Activated CD4-positive, alpha-beta T cell treated with anti-CD3 and anti-CD28 coated beads for 36 hours (primary cell): ENCODE results near the gene PRDM13. TPM values are rescaled to one million over a fixed set of nuclear protein-coding genes. Genes with fewer than 3 reads are reported as not detected.
"Not testable (repeated sequence)": the region's sequence is repeated elsewhere in the genome, so short reads cannot be mapped to it uniquely, and the experiment has no call there.

Experiments used
- ATAC-seq: fragments of 200-7000 bp; cut with Tn5 transposase; one replicate; pipeline ENCODE4 v1.10.0; 2021; ENCODE audit warnings: mild to moderate bottlenecking, moderate library complexity
- CTCF ChIA-PET: fragments of 350-600 bp; sonication (Branson Sonifier 250); formaldehyde crosslinking; loops from one replicate; lab custom pipeline; 2021; ENCODE audit warnings: antibody characterized with exemption; lab: Charles Lee
- POLR2A ChIA-PET: fragments of 350-600 bp; sonication (Branson Sonifier 250); formaldehyde crosslinking; loops from one replicate; lab custom pipeline; 2021; ENCODE audit warnings: antibody characterized with exemption, inconsistent platforms; lab: Charles Lee
- DNase-seq: peaks from one replicate; pipeline ENCODE4 v3.0.0-alpha.2; 2020
- H3K27ac Mint-ChIP-seq: one replicate; pipeline ENCODE4 v1.8.0; 2021; ENCODE audit warnings: mixed read lengths
- H3K27me3 Mint-ChIP-seq: one replicate; pipeline ENCODE4 v1.8.0; 2021; ENCODE audit warnings: mixed read lengths
- H3K36me3 Mint-ChIP-seq: one replicate; pipeline ENCODE4 v1.8.0; 2021; ENCODE audit warnings: low read depth, mixed read lengths
- H3K4me1 Mint-ChIP-seq: one replicate; pipeline ENCODE4 v1.8.0; 2021; ENCODE audit warnings: mixed read lengths
- H3K4me3 Mint-ChIP-seq: one replicate; pipeline ENCODE4 v1.8.0; 2021; ENCODE audit warnings: mild to moderate bottlenecking, moderate library complexity, mixed read lengths
- H3K9me3 Mint-ChIP-seq: one replicate; pipeline ENCODE4 v1.8.0; 2021; ENCODE audit warnings: low read depth, mixed read lengths
- intact Hi-C, 2 experiments: fragments of 100-400 bp; cut with DNase I in 1 of 2; cut with micrococcal nuclease in 1 of 2; formaldehyde crosslinking; loops; one replicate each; pipeline versions ENCODE4 v1.14.2 to v1.15.1; 2022 to 2024; cut with DNase I, micrococcal nuclease
- total RNA-seq, 2 experiments: library from RNA; stranded (reverse); gene quantifications; one replicate each; pipeline ENCODE4 v1.2.3, GENCODE V29; 2021

The PRDM13 gene
- total RNA-seq, 2 experiments from 2014 or later: not detected

- CTCF ChIA-PET, DNase-seq, H3K36me3 Mint-ChIP-seq, H3K27ac Mint-ChIP-seq, intact Hi-C loops, POLR2A ChIA-PET, H3K4me3 Mint-ChIP-seq, ATAC-seq, H3K4me1 Mint-ChIP-seq: not testable (repeated sequence)
- Mint-ChIP-seq H3K27me3 (peaks cover 20% of the 10 kb centered on the region), H3K9me3 (peaks cover 11% of the 10 kb centered on the region)
Measured at GRCh38 chr6:99638358-99638757, 31.7 kb downstream of the PRDM13 start.

GRCh38 chr6:99641270-99641669, 34.6 kb downstream of the PRDM13 start:
- no peak for DNase-seq
- ChIA-PET POLR2A (no interaction called here), CTCF (no interaction called here)

DNA sequence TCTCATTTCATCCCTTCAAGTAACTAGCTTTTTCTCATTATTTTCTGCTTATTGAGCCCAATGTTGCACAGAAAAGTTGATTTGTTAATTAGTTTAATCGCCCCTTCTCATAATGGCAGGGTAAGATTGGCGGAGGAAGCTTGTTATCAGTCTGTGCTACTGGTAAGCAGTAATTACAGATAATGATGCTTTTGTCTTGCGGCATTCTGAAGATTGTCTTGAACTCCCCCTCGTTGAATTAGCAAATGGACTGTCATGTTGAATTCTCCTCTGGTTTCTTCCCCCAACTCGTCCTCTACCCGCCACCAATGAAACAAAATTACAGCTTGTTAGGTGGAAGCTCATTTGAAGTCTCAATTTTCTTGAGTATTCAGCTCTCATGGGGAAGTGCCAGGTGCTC, 39.4 kb downstream of the PRDM13 start:
- Mint-ChIP-seq H3K4me3 (no peak overlapping the region), H3K9me3 (no peaks in the 10 kb centered on the region), H3K27ac (no peak overlapping the region), H3K27me3 (peaks cover 32% of the 10 kb centered on the region), H3K36me3 (no peaks in the 10 kb centered on the region), H3K4me1 (no peaks in the 10 kb centered on the region)
- intact Hi-C loops: no loop called here
- no peak for ATAC-seq
- no peak for DNase-seq
- CTCF ChIA-PET: no interaction called here
- POLR2A ChIA-PET: interaction anchor here (0.6 kb wide), 1 partner anchor 24 kb away, joined by 3 read pairs; no protein-coding TSS in a partner anchor

More at GRCh38 chr6:99641270-99641669, 34.6 kb downstream of the PRDM13 start:
- no peaks in the 10 kb centered on the region for H3K4me1 Mint-ChIP-seq
- H3K9me3 Mint-ChIP-seq: peaks cover 11% of the 10 kb centered on the region
- intact Hi-C loops: no loop called here
- no peak overlapping the region for H3K27ac Mint-ChIP-seq
- peaks cover 34% of the 10 kb centered on the region for H3K27me3 Mint-ChIP-seq
- H3K36me3 Mint-ChIP-seq: no peaks in the 10 kb centered on the region
- ATAC-seq: no peak
- no peak overlapping the region for H3K4me3 Mint-ChIP-seq

DNA sequence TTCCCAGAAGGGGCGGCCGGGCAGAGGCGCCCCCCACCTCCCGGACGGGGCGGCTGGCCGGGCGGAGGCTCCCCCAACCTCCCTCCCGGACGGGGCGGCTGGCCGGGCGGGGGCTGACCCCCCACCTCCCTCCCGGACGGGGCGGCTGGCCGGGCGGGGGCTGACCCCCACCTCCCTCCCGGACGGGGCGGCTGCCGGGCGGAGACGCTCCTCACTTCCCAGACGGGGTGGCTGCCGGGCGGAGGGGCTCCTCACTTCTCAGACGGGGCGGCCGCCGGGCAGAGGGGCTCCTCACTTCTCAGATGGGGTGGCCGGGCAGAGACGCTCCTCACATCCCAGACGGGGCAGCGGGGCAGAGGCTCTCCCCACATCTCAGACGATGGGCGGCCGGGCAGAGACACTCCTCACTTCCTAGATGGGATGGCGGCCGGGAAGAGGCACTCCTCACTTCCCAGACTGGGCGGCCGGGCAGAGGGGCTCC, 43.5 kb downstream of the PRDM13 start:
- H3K9me3 Mint-ChIP-seq, ATAC-seq, H3K36me3 Mint-ChIP-seq, H3K4me3 Mint-ChIP-seq, POLR2A ChIA-PET, H3K4me1 Mint-ChIP-seq, CTCF ChIA-PET, DNase-seq, intact Hi-C loops, H3K27ac Mint-ChIP-seq: not testable (repeated sequence)
- peaks cover 29% of the 10 kb centered on the region for H3K27me3 Mint-ChIP-seq

- no peaks in the 10 kb centered on the region for H3K9me3 Mint-ChIP-seq
Measured at GRCh38 chr6:99660206-99660605, 53.6 kb downstream of the PRDM13 start.

GRCh38 chr6:99661870-99662269, 55.2 kb downstream of the PRDM13 start:
- Mint-ChIP-seq H3K27me3 (peaks cover 4% of the 10 kb centered on the region), H3K4me3 (no peak overlapping the region), H3K36me3 (no peaks in the 10 kb centered on the region), H3K27ac (no peak overlapping the region), H3K4me1 (no peaks in the 10 kb centered on the region), H3K9me3 (no peaks in the 10 kb centered on the region)
- ChIA-PET CTCF (no interaction called here), POLR2A (no interaction called here)
- DNase-seq (no peak), ATAC-seq (no peak)
- intact Hi-C loops: no loop called here

More at GRCh38 chr6:99660206-99660605, 53.6 kb downstream of the PRDM13 start:
- DNase-seq (no peak), ATAC-seq (no peak)
- no peaks in the 10 kb centered on the region for H3K4me1 Mint-ChIP-seq
- no peaks in the 10 kb centered on the region for H3K36me3 Mint-ChIP-seq
- no peak overlapping the region for H3K4me3 Mint-ChIP-seq
- ChIA-PET CTCF (no interaction called here), POLR2A (no interaction called here)
- H3K27me3 Mint-ChIP-seq: peaks cover 3% of the 10 kb centered on the region
- no peak overlapping the region for H3K27ac Mint-ChIP-seq
- intact Hi-C loops: no loop called here

DNA sequence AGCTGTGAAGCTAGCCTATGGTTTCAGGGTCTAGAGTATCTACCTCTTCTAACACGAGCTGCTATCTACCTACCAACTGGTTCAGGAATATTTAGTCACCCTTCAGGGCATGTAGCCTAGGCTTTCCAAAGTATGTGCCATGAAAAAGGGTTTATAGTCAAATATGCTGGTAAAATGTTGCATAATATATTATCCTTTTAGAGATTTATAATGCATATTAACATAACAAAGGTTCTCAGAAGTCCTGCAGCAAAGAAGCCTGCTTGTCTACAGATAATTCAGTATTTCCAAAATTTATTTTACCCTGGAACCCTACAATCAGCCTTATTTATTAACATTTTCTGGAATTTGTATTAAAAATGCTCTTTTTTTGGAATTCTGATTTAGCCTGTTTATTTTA, 56.0 kb downstream of the PRDM13 start:
- Mint-ChIP-seq H3K9me3 (no peaks in the 10 kb centered on the region), H3K27ac (no peak overlapping the region), H3K4me1 (no peaks in the 10 kb centered on the region), H3K4me3 (no peak overlapping the region), H3K27me3 (peaks cover 4% of the 10 kb centered on the region), H3K36me3 (no peaks in the 10 kb centered on the region)
- CTCF ChIA-PET: no interaction called here
- no peak for ATAC-seq
- intact Hi-C loops: no loop called here
- DNase-seq: no peak
- POLR2A ChIA-PET: no interaction called here

Other genes with a start within 250 kb of the PRDM13 start
- gene COQ3, start 212.6 kb upstream of the PRDM13 start, total RNA-seq: 10 to 100 TPM; 13.5 to 23.4 TPM
- gene PNISR, start 181.5 kb upstream of the PRDM13 start, total RNA-seq: 100 to 1,000 TPM; 127 to 148 TPM
- gene USP45, start 91.4 kb upstream of the PRDM13 start, total RNA-seq: 10 to 100 TPM; 16.4 to 17.5 TPM
- 10 to 100 TPM; 50.7 to 67.3 TPM for gene CCNC, start 38.2 kb upstream of the PRDM13 start, total RNA-seq